Endothelial cell of umbilical vein (primary cell): ENCODE measurements around the gene CHST3. TPM values are rescaled to one million over a fixed set of nuclear protein-coding genes. Genes with fewer than 3 reads are reported as not detected.

ENCODE experiments used
- BruUV-seq: library from RNA; stranded (reverse); fragments of 400-500 nt; replicated peaks from 2 replicates; lab custom pipeline; 2021; lab: Mats Ljungman, UMichigan
- CTCF ChIA-PET: fragments of 300-600, 350-600 bp; sonication (Branson Sonifier 250); formaldehyde crosslinking; loops from one replicate; lab custom pipeline; 2021; ENCODE audit warnings: antibody characterized with exemption, inconsistent platforms; lab: Charles Lee
- POLR2A ChIA-PET: fragments of 300-600, 350-600 bp; sonication (Branson Sonifier 250); formaldehyde crosslinking; loops from one replicate; lab custom pipeline; 2021; ENCODE audit warnings: antibody characterized with exemption, inconsistent platforms; lab: Charles Lee
- DNase-seq: peaks from one replicate; pipeline ENCODE4 v3.0.0-alpha.2; 2011; ENCODE audit warnings: low read depth, low spot score
- FAIRE-seq: peaks from 2 replicates; lab custom pipeline; 2011; peaks lifted over from hg19 to GRCh38; lab: Jason Lieb, UNC
- H2AFZ ChIP-seq: 2 replicates; pipeline ENCODE4 v1.6.0; 2012; ENCODE audit warnings: low read depth, low read length, control low read depth, inconsistent platforms
- H3K27ac ChIP-seq: 2 replicates; pipeline ENCODE4 v1.5.1; 2011; ENCODE audit warnings: low read depth, mild to moderate bottlenecking, control low read depth, low read length, moderate library complexity; ENCODE audit not compliant: insufficient read depth
- H3K27me3 ChIP-seq, 2 experiments: 2 replicates each; pipeline versions ENCODE4 v1.6.0 to v1.6.1; 2011; ENCODE audit warnings: low read length in 2 of 2, mixed read lengths in 1 of 2; ENCODE audit not compliant: control insufficient read depth in 2 of 2, insufficient read depth in 2 of 2
- H3K36me3 ChIP-seq, 2 experiments: 2 replicates in 1 of 2; 3 replicates in 1 of 2; pipeline ENCODE4 v1.5.1; 2011; ENCODE audit warnings: low read length in 2 of 2, mild to moderate bottlenecking in 1 of 2, moderate library complexity in 1 of 2; ENCODE audit not compliant: control insufficient read depth in 2 of 2, insufficient read depth in 2 of 2; ENCODE audit errors: extremely low read depth in 1 of 2
- H3K4me1 ChIP-seq: 3 replicates; pipeline ENCODE4 v1.5.1; 2011; ENCODE audit warnings: mild to moderate bottlenecking, low read length; ENCODE audit not compliant: control insufficient read depth, insufficient read depth; ENCODE audit errors: extremely low read depth
- H3K4me2 ChIP-seq: 2 replicates; pipeline ENCODE4 v1.6.1; 2011; ENCODE audit warnings: low read length, control low read depth, mixed read lengths; ENCODE audit not compliant: insufficient read depth
- H3K4me3 ChIP-seq, 3 experiments: fragments of 200-600 bp in 1 of 3; sonication (generic), shearing (Covaris generic) in 1 of 3; replicated peaks in 1 of 3; 2 replicates each; pipeline ENCODE4 v1.5.1; 2011 to 2016; ENCODE audit warnings: control low read depth in 3 of 3, low read length in 3 of 3, mild to moderate bottlenecking in 2 of 3, inconsistent platforms in 1 of 3, low read depth in 1 of 3, moderate library complexity in 1 of 3; ENCODE audit not compliant: insufficient read depth in 1 of 3
- H3K79me2 ChIP-seq: 2 replicates; pipeline ENCODE4 v1.6.0; 2012; ENCODE audit warnings: low read length, inconsistent platforms; ENCODE audit not compliant: control insufficient read depth, insufficient read depth
- H3K9ac ChIP-seq: replicated peaks from 2 replicates; pipeline ENCODE3; 2011; ENCODE audit warnings: low read length, control low read depth; ENCODE audit not compliant: insufficient read depth; ENCODE audit errors: extremely low read depth
- H3K9me1 ChIP-seq: replicated peaks from 3 replicates; pipeline ENCODE4 v1.6.0; 2011; ENCODE audit warnings: mild to moderate bottlenecking, low read length; ENCODE audit not compliant: control insufficient read depth, insufficient read depth; ENCODE audit errors: extremely low read depth
- H3K9me3 ChIP-seq: replicated peaks from 2 replicates; pipeline ENCODE4 v1.5.1; 2012; ENCODE audit warnings: low read length, inconsistent platforms; ENCODE audit not compliant: control insufficient read depth, insufficient read depth
- H4K20me1 ChIP-seq: replicated peaks from 2 replicates; pipeline ENCODE3; 2011; ENCODE audit warnings: mild to moderate bottlenecking, low read length; ENCODE audit not compliant: control insufficient read depth, insufficient read depth; ENCODE audit errors: extremely low read depth
- CTCF ChIP-seq, 2 donors: IDR thresholded peaks; 1 replicate in 1 of 2; 2 replicates in 1 of 2; pipeline ENCODE4 v1.5.1; 2011; ENCODE audit warnings: low read length in 2 of 2, mild to moderate bottlenecking in 2 of 2, moderate library complexity in 2 of 2, control low read depth in 1 of 2, inconsistent platforms in 1 of 2, low read depth in 1 of 2; ENCODE audit not compliant: insufficient read depth in 1 of 2; ENCODE audit errors: extremely low read depth in 1 of 2
- EZH2 ChIP-seq: IDR thresholded peaks from 2 replicates; pipeline ENCODE4 v1.6.1; 2012; ENCODE audit warnings: borderline replicate concordance, low read depth, mild to moderate bottlenecking, moderate library complexity, low read length, inconsistent platforms; ENCODE audit not compliant: severe bottlenecking
- FOS ChIP-seq: IDR thresholded peaks from 2 replicates; pipeline ENCODE4 v1.6.1; 2011; ENCODE audit warnings: mild to moderate bottlenecking, low read length, moderate library complexity, borderline replicate concordance; ENCODE audit not compliant: insufficient read depth
- GATA2 ChIP-seq: IDR thresholded peaks from 2 replicates; pipeline ENCODE4 v1.7.0; 2011; ENCODE audit warnings: low read depth, mild to moderate bottlenecking, moderate library complexity, mixed read lengths, low read length; ENCODE audit not compliant: insufficient read length, insufficient read depth
- JUN ChIP-seq: IDR thresholded peaks from 2 replicates; pipeline ENCODE4 v1.6.1; 2011; ENCODE audit warnings: borderline replicate concordance, low read depth; ENCODE audit not compliant: insufficient read length, insufficient read depth
- MAX ChIP-seq: IDR thresholded peaks from 2 replicates; pipeline ENCODE4 v1.6.1; 2011; ENCODE audit not compliant: insufficient read depth, insufficient read length
- MYC ChIP-seq: IDR thresholded peaks from one replicate; pipeline ENCODE4 v1.6.1; 2011; ENCODE audit warnings: mild to moderate bottlenecking, low read depth, low read length
- POLR2A ChIP-seq: IDR thresholded peaks from 2 replicates; pipeline ENCODE4 v1.6.1; 2012; ENCODE audit warnings: low read depth, mild to moderate bottlenecking, control low read depth, low read length
- POLR2AphosphoS5 ChIP-seq: IDR thresholded peaks from 2 replicates; pipeline ENCODE4 v1.6.1; 2012; ENCODE audit warnings: low read depth, mild to moderate bottlenecking, control low read depth, low read length, moderate library complexity; ENCODE audit not compliant: insufficient read depth
- dilution Hi-C: fragments of 300-500 bp; cut with MboI; formaldehyde crosslinking; loops from one replicate; pipeline ENCODE4 v1.15.0; 2019; ENCODE audit warnings: low sequenced_read_pairs; ENCODE audit not compliant: extremely low pct_ligation_motif_present
- intact Hi-C: fragments of 100-400 bp; cut with micrococcal nuclease; formaldehyde crosslinking; loops from one replicate; pipeline ENCODE4 v1.10.0; 2022
- polyA plus RNA-seq, 4 experiments: library from polyadenylated mRNA; depleted of rRNA in 3 of 4; stranded (reverse) in 3 of 4; unstranded in 1 of 4; fragments of >200 nt; gene quantifications; 2 replicates each; pipeline versions ENCODE4 v1.2.1 to v1.2.3, GENCODE V29; 2011 to 2012; ENCODE audit warnings: missing spikeins in 1 of 4
- total RNA-seq: library from RNA; stranded (reverse); gene quantifications from 2 replicates; pipeline ENCODE4 v1.2.3, GENCODE V29; 2021

CHST3 gene
- total and polyA plus RNA-seq, 2 donors (not counting 3 experiments of a cell fraction or from before 2014, with no cell fraction given) = 5.5 to 11.5 TPM

- Histone ChIP-seq H2AFZ (no peak overlapping the region), H3K27ac (no peak overlapping the region), H3K9ac (no peak overlapping the region), H3K4me1 (peaks cover 10% of the 10 kb centered on the region), H3K9me3 (no peaks in the 10 kb centered on the region), H4K20me1 (no peaks in the 10 kb centered on the region), H3K36me3 (no peaks in the 10 kb centered on the region), H3K4me3 (no peak overlapping the region), H3K9me1 (no peaks in the 10 kb centered on the region), H3K4me2 (no peak overlapping the region), H3K79me2 (no peaks in the 10 kb centered on the region), H3K27me3 (no peaks in the 10 kb centered on the region)
- intact Hi-C loops (no loop called here), dilution Hi-C loops (no loop called here)
- CTCF ChIA-PET = interaction anchor here (0.7 to 4.2 kb wide), 5 partner anchors 9 to 166 kb away, joined by 3 to 27 read pairs (median 8); no protein-coding TSS in a partner anchor
- TF ChIP-seq POLR2AphosphoS5 = no peak
- no peak for TF ChIP-seq EZH2
- TF ChIP-seq CTCF (IDR thresholded peaks at IDR 0.05; ENCODE audit: extremely low read depth in 1 of 2, insufficient read depth in 1 of 2, low read depth in 1 of 2, low read length in 2 of 2) = no peak
- no peak for TF ChIP-seq MAX
- no peak for TF ChIP-seq GATA2
- no peak for TF ChIP-seq MYC
- no peak for TF ChIP-seq JUN
- no peak for TF ChIP-seq FOS
- TF ChIP-seq POLR2A = no peak
- FAIRE-seq (no peak), DNase-seq (no peak)
- BruUV-seq = no TSS peak
- POLR2A ChIA-PET = no interaction called here
Observed at GRCh38 chr10:72061930-72062329, 97.7 kb downstream of the CHST3 start.
